K562 (cell line): ENCODE data around the gene PCID2. TPM values are rescaled to one million over a fixed set of nuclear protein-coding genes. Genes with fewer than 3 reads are reported as not detected.

Experiments
- polyA plus RNA-seq, 8 experiments: library from polyadenylated mRNA; depleted of rRNA in 4 of 8; stranded (reverse) in 5 of 8; unstranded in 3 of 8; fragments of >200 nt; fragmentation: Nextera tagmentation in 2 of 8; fragmentation: Illumina TruSeq in 1 of 8; extraction: Ambion mirVana in 2 of 8; extraction: Trizol in 1 of 8; gene quantifications; 2 replicates each; pipeline versions ENCODE4 v1.2.1 to v1.2.3, GENCODE V29; 2011 to 2014; ENCODE audit warnings: inconsistent platforms in 1 of 8, missing spikeins in 1 of 8
- small RNA-seq: library from RNA; depleted of rRNA; stranded (forward); fragments of <200 nt; gene quantifications from one replicate; pipeline ENCODE3, GENCODE V24; 2014
- total RNA-seq, 7 experiments: library from RNA; depleted of rRNA in 6 of 7; stranded (reverse); fragments of >200 nt in 6 of 7; fragmentation: Illumina TruSeq in 2 of 7; extraction: Trizol in 2 of 7; gene quantifications; 2 replicates each; pipeline versions ENCODE4 v1.2.1 to v1.2.3, GENCODE V29; 2011 to 2021; ENCODE audit warnings: low replicate concordance in 1 of 7

The PCID2 gene
- total and polyA plus RNA-seq, 9 of the 15 experiments (the other 6 are each of a cell fraction or from before 2014, with no cell fraction given): 39.6 to 117 (median 59.6) TPM

Small RNAs within 50 kb of the gene (small RNA-seq; reads per million reads assigned to genes)
- not detected for gene AL137002.1

Other genes starting within 250 kb of the PCID2 start
Only the 7 nearest of the 8 such genes appear.
- 0.05 TPM in 1 of 2 replicates, not detected in the other for gene MCF2L, start 239.5 kb downstream of the PCID2 start, total RNA-seq (2014; rRNA removed)
- gene MCF2L, start 239.5 kb downstream of the PCID2 start, total RNA-seq (2014; rRNA removed; fragmentation: Illumina TruSeq; extraction: Trizol): not detected in 2 replicates
- 0.11 and 0.25 TPM in 2 replicates for gene MCF2L, start 239.5 kb downstream of the PCID2 start, total RNA-seq (2015; rRNA removed; fragmentation: Illumina TruSeq; extraction: Trizol)
- gene MCF2L, start 239.5 kb downstream of the PCID2 start, total RNA-seq (2021): 0.18 and 0.56 TPM in 2 replicates
- gene MCF2L, start 239.5 kb downstream of the PCID2 start, polyA plus RNA-seq (2011; rRNA removed): 0.18 TPM in 1 of 2 replicates, not detected in the other
- not detected in 2 replicates for gene MCF2L, start 239.5 kb downstream of the PCID2 start, polyA plus RNA-seq (2014; fragmentation: Illumina TruSeq; extraction: Trizol)
- gene MCF2L, start 239.5 kb downstream of the PCID2 start, polyA plus RNA-seq (2014; fragmentation: Nextera tagmentation; extraction: Ambion mirVana): not detected
- not detected in 2 replicates for gene MCF2L, start 239.5 kb downstream of the PCID2 start, polyA plus RNA-seq (2014; rRNA removed)
- not detected in 2 replicates for gene F7, start 102.9 kb downstream of the PCID2 start, total RNA-seq (2014; rRNA removed)
- gene F7, start 102.9 kb downstream of the PCID2 start, total RNA-seq (2014; rRNA removed; fragmentation: Illumina TruSeq; extraction: Trizol): not detected in 2 replicates
- gene F7, start 102.9 kb downstream of the PCID2 start, total RNA-seq (2015; rRNA removed; fragmentation: Illumina TruSeq; extraction: Trizol): not detected in 2 replicates
- not detected in 2 replicates for gene F7, start 102.9 kb downstream of the PCID2 start, total RNA-seq (2021)
- gene F7, start 102.9 kb downstream of the PCID2 start, polyA plus RNA-seq (2011; rRNA removed): not detected in 2 replicates
- not detected in 2 replicates for gene F7, start 102.9 kb downstream of the PCID2 start, polyA plus RNA-seq (2014; fragmentation: Illumina TruSeq; extraction: Trizol)
- not detected for gene F7, start 102.9 kb downstream of the PCID2 start, polyA plus RNA-seq (2014; fragmentation: Nextera tagmentation; extraction: Ambion mirVana)
- 0.13 TPM in 1 of 2 replicates, not detected in the other for gene F7, start 102.9 kb downstream of the PCID2 start, polyA plus RNA-seq (2014; rRNA removed)
- 0.09 TPM in 1 of 2 replicates, not detected in the other for gene F10, start 85.9 kb downstream of the PCID2 start, total RNA-seq (2014; rRNA removed)
- gene F10, start 85.9 kb downstream of the PCID2 start, total RNA-seq (2014; rRNA removed; fragmentation: Illumina TruSeq; extraction: Trizol): not detected in 2 replicates
- not detected in 2 replicates for gene F10, start 85.9 kb downstream of the PCID2 start, total RNA-seq (2015; rRNA removed; fragmentation: Illumina TruSeq; extraction: Trizol)
- gene F10, start 85.9 kb downstream of the PCID2 start, total RNA-seq (2021): 0.20 TPM in 1 of 2 replicates, not detected in the other
- not detected in 2 replicates for gene F10, start 85.9 kb downstream of the PCID2 start, polyA plus RNA-seq (2011; rRNA removed)
- 0.07 TPM in 1 of 2 replicates, not detected in the other for gene F10, start 85.9 kb downstream of the PCID2 start, polyA plus RNA-seq (2014; fragmentation: Illumina TruSeq; extraction: Trizol)
- under 1 TPM in 1 of 2 experiments, not detected in 1; 0.04 TPM for gene F10, start 85.9 kb downstream of the PCID2 start, polyA plus RNA-seq (2014; fragmentation: Nextera tagmentation; extraction: Ambion mirVana)
- gene F10, start 85.9 kb downstream of the PCID2 start, polyA plus RNA-seq (2014; rRNA removed): 0.07 TPM in 1 of 2 replicates, not detected in the other
- not detected in 2 replicates for gene PROZ, start 50.0 kb downstream of the PCID2 start, total RNA-seq (2014; rRNA removed)
- gene PROZ, start 50.0 kb downstream of the PCID2 start, total RNA-seq (2014; rRNA removed; fragmentation: Illumina TruSeq; extraction: Trizol): not detected in 2 replicates
- gene PROZ, start 50.0 kb downstream of the PCID2 start, total RNA-seq (2015; rRNA removed; fragmentation: Illumina TruSeq; extraction: Trizol): not detected in 2 replicates
- gene PROZ, start 50.0 kb downstream of the PCID2 start, total RNA-seq (2021): not detected in 2 replicates
- gene PROZ, start 50.0 kb downstream of the PCID2 start, polyA plus RNA-seq (2011; rRNA removed): not detected in 2 replicates
- gene PROZ, start 50.0 kb downstream of the PCID2 start, polyA plus RNA-seq (2014; fragmentation: Illumina TruSeq; extraction: Trizol): not detected in 2 replicates
- not detected for gene PROZ, start 50.0 kb downstream of the PCID2 start, polyA plus RNA-seq (2014; fragmentation: Nextera tagmentation; extraction: Ambion mirVana)
- gene PROZ, start 50.0 kb downstream of the PCID2 start, polyA plus RNA-seq (2014; rRNA removed): not detected in 2 replicates
- 92.0 and 102 TPM in 2 replicates for gene CUL4A, start 944 bp upstream of the PCID2 start, total RNA-seq (2014; rRNA removed)
- 63.2 and 75.6 TPM in 2 replicates for gene CUL4A, start 944 bp upstream of the PCID2 start, total RNA-seq (2014; rRNA removed; fragmentation: Illumina TruSeq; extraction: Trizol)
- 63.8 and 68.1 TPM in 2 replicates for gene CUL4A, start 944 bp upstream of the PCID2 start, total RNA-seq (2015; rRNA removed; fragmentation: Illumina TruSeq; extraction: Trizol)
- gene CUL4A, start 944 bp upstream of the PCID2 start, total RNA-seq (2021): 75.8 and 79.7 TPM in 2 replicates
- 42.9 and 47.9 TPM in 2 replicates for gene CUL4A, start 944 bp upstream of the PCID2 start, polyA plus RNA-seq (2011; rRNA removed)
- 60.8 and 62.9 TPM in 2 replicates for gene CUL4A, start 944 bp upstream of the PCID2 start, polyA plus RNA-seq (2014; fragmentation: Illumina TruSeq; extraction: Trizol)
- 10 to 100 TPM; 21.1 to 27.1 TPM for gene CUL4A, start 944 bp upstream of the PCID2 start, polyA plus RNA-seq (2014; fragmentation: Nextera tagmentation; extraction: Ambion mirVana)
- gene CUL4A, start 944 bp upstream of the PCID2 start, polyA plus RNA-seq (2014; rRNA removed): 65.7 and 70.8 TPM in 2 replicates
- 30.9 and 32.5 TPM in 2 replicates for gene LAMP1, start 88.6 kb upstream of the PCID2 start, total RNA-seq (2014; rRNA removed)
- 19.5 and 22.1 TPM in 2 replicates for gene LAMP1, start 88.6 kb upstream of the PCID2 start, total RNA-seq (2014; rRNA removed; fragmentation: Illumina TruSeq; extraction: Trizol)
- 34.8 and 35.6 TPM in 2 replicates for gene LAMP1, start 88.6 kb upstream of the PCID2 start, total RNA-seq (2015; rRNA removed; fragmentation: Illumina TruSeq; extraction: Trizol)
- gene LAMP1, start 88.6 kb upstream of the PCID2 start, total RNA-seq (2021): 63.7 and 70.1 TPM in 2 replicates
- 23.2 and 27.6 TPM in 2 replicates for gene LAMP1, start 88.6 kb upstream of the PCID2 start, polyA plus RNA-seq (2011; rRNA removed)
- gene LAMP1, start 88.6 kb upstream of the PCID2 start, polyA plus RNA-seq (2014; fragmentation: Illumina TruSeq; extraction: Trizol): 31.5 and 40.4 TPM in 2 replicates
- gene LAMP1, start 88.6 kb upstream of the PCID2 start, polyA plus RNA-seq (2014; fragmentation: Nextera tagmentation; extraction: Ambion mirVana): 1 to 10 TPM; 2.2 to 2.5 TPM
- gene LAMP1, start 88.6 kb upstream of the PCID2 start, polyA plus RNA-seq (2014; rRNA removed): 28.7 and 30.5 TPM in 2 replicates
- gene GRTP1, start 155.5 kb upstream of the PCID2 start, total RNA-seq (2014; rRNA removed): 7.9 and 9.9 TPM in 2 replicates
- gene GRTP1, start 155.5 kb upstream of the PCID2 start, total RNA-seq (2014; rRNA removed; fragmentation: Illumina TruSeq; extraction: Trizol): 6.6 and 7.8 TPM in 2 replicates
- gene GRTP1, start 155.5 kb upstream of the PCID2 start, total RNA-seq (2015; rRNA removed; fragmentation: Illumina TruSeq; extraction: Trizol): 8.4 and 9.0 TPM in 2 replicates
- 14.7 and 15.0 TPM in 2 replicates for gene GRTP1, start 155.5 kb upstream of the PCID2 start, total RNA-seq (2021)
- 9.0 and 10.3 TPM in 2 replicates for gene GRTP1, start 155.5 kb upstream of the PCID2 start, polyA plus RNA-seq (2011; rRNA removed)
- 9.8 and 10.9 TPM in 2 replicates for gene GRTP1, start 155.5 kb upstream of the PCID2 start, polyA plus RNA-seq (2014; fragmentation: Illumina TruSeq; extraction: Trizol)
- 1 to 10 TPM in 1 of 2 experiments, under 1 TPM in 1; 0.28 to 1.6 TPM for gene GRTP1, start 155.5 kb upstream of the PCID2 start, polyA plus RNA-seq (2014; fragmentation: Nextera tagmentation; extraction: Ambion mirVana)
- gene GRTP1, start 155.5 kb upstream of the PCID2 start, polyA plus RNA-seq (2014; rRNA removed): 12.9 and 17.7 TPM in 2 replicates